ENCODE results near the gene AMN1.

The AMN1 gene

DNA sequence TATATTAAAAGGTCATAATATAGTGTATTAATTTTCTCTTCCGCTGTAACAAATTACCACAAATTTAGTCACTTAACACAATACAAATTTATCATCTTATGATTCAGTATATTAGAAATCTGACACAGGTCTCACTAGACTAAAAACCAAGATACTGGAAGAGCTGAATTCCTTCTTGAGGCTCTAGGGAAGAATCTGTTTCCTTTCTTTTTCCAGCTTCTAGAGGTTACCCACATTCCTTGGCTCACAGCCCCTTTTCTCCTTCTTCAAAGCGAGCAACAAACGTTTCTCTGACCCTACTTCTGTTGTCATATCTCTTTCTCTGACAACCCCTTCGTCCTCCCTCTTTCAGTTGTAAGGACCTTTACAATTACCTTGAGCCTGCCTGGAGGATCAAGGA lies 43.4 kb upstream of the AMN1 start:
- Histone ChIP-seq H3K9me3 (ENCODE audit: control insufficient read depth, insufficient read depth, low read depth, low read length) (no peaks in the 10 kb centered on the region), H3K36me3 (ENCODE audit: control insufficient read depth in 2 of 2, insufficient read depth in 1 of 2, low read length in 2 of 2) (no peaks in the 10 kb centered on the region), H3K27ac (ENCODE audit: extremely low read depth, low read depth, low read length) (no peak overlapping the region), H3K4me3 (ENCODE audit: low read depth, low read length) (no peak overlapping the region), H3K4me1 (ENCODE audit: control insufficient read depth, insufficient read depth, low read length) (no peaks in the 10 kb centered on the region)
- POLR2A ChIA-PET: no interaction called here
- CTCF ChIA-PET: interaction anchor here (0.6 to 0.9 kb wide), 2 partner anchors 20 to 25 kb away, joined by 3 read pairs; a partner anchor contains a TSS
- TF ChIP-seq, protein P1, sequence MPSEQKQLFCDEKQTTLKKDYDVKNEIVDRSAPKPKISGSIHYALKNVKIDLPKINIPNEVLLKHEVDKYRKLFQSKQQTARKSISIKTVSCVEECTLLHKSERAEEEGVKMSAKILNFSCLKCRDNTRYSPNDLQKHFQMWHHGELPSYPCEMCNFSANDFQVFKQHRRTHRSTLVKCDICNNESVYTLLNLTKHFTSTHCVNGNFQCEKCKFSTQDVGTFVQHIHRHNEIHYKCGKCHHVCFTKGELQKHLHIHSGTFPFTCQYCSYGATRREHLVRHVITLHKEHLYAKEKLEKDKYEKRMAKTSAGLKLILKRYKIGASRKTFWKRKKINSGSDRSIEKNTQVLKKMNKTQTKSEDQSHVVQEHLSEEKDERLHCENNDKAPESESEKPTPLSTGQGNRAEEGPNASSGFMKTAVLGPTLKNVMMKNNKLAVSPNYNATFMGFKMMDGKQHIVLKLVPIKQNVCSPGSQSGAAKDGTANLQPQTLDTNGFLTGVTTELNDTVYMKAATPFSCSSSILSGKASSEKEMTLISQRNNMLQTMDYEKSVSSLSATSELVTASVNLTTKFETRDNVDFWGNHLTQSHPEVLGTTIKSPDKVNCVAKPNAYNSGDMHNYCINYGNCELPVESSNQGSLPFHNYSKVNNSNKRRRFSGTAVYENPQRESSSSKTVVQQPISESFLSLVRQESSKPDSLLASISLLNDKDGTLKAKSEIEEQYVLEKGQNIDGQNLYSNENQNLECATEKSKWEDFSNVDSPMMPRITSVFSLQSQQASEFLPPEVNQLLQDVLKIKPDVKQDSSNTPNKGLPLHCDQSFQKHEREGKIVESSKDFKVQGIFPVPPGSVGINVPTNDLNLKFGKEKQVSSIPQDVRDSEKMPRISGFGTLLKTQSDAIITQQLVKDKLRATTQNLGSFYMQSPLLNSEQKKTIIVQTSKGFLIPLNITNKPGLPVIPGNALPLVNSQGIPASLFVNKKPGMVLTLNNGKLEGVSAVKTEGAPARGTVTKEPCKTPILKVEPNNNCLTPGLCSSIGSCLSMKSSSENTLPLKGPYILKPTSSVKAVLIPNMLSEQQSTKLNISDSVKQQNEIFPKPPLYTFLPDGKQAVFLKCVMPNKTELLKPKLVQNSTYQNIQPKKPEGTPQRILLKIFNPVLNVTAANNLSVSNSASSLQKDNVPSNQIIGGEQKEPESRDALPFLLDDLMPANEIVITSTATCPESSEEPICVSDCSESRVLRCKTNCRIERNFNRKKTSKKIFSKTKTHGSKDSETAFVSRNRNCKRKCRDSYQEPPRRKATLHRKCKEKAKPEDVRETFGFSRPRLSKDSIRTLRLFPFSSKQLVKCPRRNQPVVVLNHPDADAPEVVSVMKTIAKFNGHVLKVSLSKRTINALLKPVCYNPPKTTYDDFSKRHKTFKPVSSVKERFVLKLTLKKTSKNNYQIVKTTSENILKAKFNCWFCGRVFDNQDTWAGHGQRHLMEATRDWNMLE (tag by site-specific recombination; conservative IDR thresholded peaks at IDR 0.05; ENCODE audit: low read depth): no peak
- TF ChIP-seq GLIS1 (tag by site-specific recombination; IDR thresholded peaks at IDR 0.05) (no peak), ZNF354C (tag by site-specific recombination; IDR thresholded peaks at IDR 0.05; ENCODE audit: borderline replicate concordance, low read depth) (no peak), ZNF707 (tag by site-specific recombination; IDR thresholded peaks at IDR 0.05) (no peak), ZNF624 (tag by site-specific recombination; IDR thresholded peaks at IDR 0.05) (no peak)

DNA sequence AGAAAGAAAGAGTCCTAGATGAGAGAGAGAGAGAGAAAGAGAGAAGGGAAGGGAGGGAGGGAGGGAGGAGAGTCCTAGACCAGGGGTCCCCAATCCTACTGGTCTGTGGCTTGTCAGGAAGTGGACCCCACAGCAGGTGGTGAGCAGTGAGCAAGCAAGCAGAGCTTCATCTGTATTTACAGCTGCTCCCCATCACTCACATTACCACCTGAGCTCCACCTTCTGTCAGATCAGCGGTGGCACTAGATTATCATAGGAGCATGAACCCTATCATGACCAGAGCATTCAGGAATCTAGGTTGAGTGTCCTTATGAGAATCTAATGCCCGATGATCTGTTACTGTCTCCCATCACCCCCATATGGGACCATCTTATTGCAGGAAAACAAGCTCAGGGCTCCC lies 39.2 kb upstream of the AMN1 start:
- Histone ChIP-seq H3K4me1 (ENCODE audit: control insufficient read depth, insufficient read depth, low read length) (no peaks in the 10 kb centered on the region), H3K9me3 (ENCODE audit: control insufficient read depth, insufficient read depth, low read depth, low read length) (no peaks in the 10 kb centered on the region), H3K4me3 (ENCODE audit: low read depth, low read length) (no peak overlapping the region), H3K36me3 (ENCODE audit: control insufficient read depth in 2 of 2, insufficient read depth in 1 of 2, low read length in 2 of 2) (no peaks in the 10 kb centered on the region), H3K27ac (ENCODE audit: extremely low read depth, low read depth, low read length) (no peak overlapping the region)
- ChIA-PET POLR2A (interaction anchor here (0.9 kb wide), 1 partner anchor 19 kb away, joined by 3 read pairs; no protein-coding TSS in a partner anchor), CTCF (no interaction called here)
- TF ChIP-seq, protein P2, sequence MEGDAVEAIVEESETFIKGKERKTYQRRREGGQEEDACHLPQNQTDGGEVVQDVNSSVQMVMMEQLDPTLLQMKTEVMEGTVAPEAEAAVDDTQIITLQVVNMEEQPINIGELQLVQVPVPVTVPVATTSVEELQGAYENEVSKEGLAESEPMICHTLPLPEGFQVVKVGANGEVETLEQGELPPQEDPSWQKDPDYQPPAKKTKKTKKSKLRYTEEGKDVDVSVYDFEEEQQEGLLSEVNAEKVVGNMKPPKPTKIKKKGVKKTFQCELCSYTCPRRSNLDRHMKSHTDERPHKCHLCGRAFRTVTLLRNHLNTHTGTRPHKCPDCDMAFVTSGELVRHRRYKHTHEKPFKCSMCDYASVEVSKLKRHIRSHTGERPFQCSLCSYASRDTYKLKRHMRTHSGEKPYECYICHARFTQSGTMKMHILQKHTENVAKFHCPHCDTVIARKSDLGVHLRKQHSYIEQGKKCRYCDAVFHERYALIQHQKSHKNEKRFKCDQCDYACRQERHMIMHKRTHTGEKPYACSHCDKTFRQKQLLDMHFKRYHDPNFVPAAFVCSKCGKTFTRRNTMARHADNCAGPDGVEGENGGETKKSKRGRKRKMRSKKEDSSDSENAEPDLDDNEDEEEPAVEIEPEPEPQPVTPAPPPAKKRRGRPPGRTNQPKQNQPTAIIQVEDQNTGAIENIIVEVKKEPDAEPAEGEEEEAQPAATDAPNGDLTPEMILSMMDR (tag by site-specific recombination; IDR thresholded peaks at IDR 0.05): no peak
- TF ChIP-seq GLIS2 (tag by site-specific recombination; IDR thresholded peaks at IDR 0.05) (no peak), ZNF610 (tag by site-specific recombination; IDR thresholded peaks at IDR 0.05; ENCODE audit: borderline replicate concordance) (peak; percentile 96)

DNA sequence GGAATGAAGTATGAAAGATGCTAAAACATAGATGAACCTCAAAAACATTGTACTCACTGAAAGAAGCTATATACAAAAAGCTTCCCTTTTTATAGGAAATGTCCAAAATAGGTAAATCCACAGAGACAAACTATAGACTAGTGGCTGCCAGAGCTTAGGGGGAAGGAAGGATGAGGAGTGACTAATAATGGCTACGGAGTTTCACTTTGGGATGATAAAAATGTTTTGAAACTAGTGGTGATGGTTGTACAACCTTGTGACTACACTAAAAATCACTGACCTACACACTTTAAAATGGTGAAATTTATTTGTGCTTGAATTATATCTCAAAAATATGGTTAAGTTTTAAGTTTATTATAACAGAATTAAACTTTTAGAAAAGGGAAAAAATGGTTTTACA lies 37.1 kb upstream of the AMN1 start:
- H3K36me3 ChIP-seq (ENCODE audit: control insufficient read depth in 2 of 2, insufficient read depth in 1 of 2, low read length in 2 of 2): no peaks in the 10 kb centered on the region
- no peaks in the 10 kb centered on the region for H3K9me3 ChIP-seq (ENCODE audit: control insufficient read depth, insufficient read depth, low read depth, low read length)
- no peaks in the 10 kb centered on the region for H3K4me1 ChIP-seq (ENCODE audit: control insufficient read depth, insufficient read depth, low read length)
- POLR2A ChIA-PET: no interaction called here
- H3K4me3 ChIP-seq (ENCODE audit: low read depth, low read length): no peak overlapping the region
- no peak overlapping the region for H3K27ac ChIP-seq (ENCODE audit: extremely low read depth, low read depth, low read length)
- CTCF ChIA-PET: interaction anchor here (0.6 kb wide), 1 partner anchor 306 kb away, joined by 4 read pairs; no protein-coding TSS in a partner anchor
- TF ChIP-seq ZNF433 (tag by site-specific recombination; IDR thresholded peaks at IDR 0.05; ENCODE audit: low read depth) (no peak), GLIS2 (tag by site-specific recombination; IDR thresholded peaks at IDR 0.05) (no peak), ZBTB1 (tag by site-specific recombination; IDR thresholded peaks at IDR 0.05) (no peak), ZNF473 (tag by site-specific recombination; IDR thresholded peaks at IDR 0.05) (no peak), MZF1 (tag by site-specific recombination; IDR thresholded peaks at IDR 0.05; ENCODE audit: borderline replicate concordance) (no peak)
- TF ChIP-seq, protein P3, sequence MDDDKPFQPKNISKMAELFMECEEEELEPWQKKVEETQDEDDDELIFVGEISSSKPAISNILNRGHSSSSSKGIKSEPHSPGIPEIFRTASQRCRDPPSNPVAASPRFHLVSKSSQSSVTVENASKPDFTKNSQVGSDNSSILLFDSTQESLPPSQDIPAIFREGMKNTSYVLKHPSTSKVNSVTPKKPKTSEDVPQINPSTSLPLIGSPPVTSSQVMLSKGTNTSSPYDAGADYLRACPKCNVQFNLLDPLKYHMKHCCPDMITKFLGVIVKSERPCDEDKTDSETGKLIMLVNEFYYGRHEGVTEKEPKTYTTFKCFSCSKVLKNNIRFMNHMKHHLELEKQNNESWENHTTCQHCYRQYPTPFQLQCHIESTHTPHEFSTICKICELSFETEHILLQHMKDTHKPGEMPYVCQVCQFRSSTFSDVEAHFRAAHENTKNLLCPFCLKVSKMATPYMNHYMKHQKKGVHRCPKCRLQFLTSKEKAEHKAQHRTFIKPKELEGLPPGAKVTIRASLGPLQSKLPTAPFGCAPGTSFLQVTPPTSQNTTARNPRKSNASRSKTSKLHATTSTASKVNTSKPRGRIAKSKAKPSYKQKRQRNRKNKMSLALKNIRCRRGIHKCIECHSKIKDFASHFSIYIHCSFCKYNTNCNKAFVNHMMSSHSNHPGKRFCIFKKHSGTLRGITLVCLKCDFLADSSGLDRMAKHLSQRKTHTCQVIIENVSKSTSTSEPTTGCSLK (tag by site-specific recombination; IDR thresholded peaks at IDR 0.05): no peak
- TF ChIP-seq, protein P4, sequence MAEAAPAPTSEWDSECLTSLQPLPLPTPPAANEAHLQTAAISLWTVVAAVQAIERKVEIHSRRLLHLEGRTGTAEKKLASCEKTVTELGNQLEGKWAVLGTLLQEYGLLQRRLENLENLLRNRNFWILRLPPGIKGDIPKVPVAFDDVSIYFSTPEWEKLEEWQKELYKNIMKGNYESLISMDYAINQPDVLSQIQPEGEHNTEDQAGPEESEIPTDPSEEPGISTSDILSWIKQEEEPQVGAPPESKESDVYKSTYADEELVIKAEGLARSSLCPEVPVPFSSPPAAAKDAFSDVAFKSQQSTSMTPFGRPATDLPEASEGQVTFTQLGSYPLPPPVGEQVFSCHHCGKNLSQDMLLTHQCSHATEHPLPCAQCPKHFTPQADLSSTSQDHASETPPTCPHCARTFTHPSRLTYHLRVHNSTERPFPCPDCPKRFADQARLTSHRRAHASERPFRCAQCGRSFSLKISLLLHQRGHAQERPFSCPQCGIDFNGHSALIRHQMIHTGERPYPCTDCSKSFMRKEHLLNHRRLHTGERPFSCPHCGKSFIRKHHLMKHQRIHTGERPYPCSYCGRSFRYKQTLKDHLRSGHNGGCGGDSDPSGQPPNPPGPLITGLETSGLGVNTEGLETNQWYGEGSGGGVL (tag by site-specific recombination; IDR thresholded peaks at IDR 0.05): no peak
- TF ChIP-seq, protein P5, sequence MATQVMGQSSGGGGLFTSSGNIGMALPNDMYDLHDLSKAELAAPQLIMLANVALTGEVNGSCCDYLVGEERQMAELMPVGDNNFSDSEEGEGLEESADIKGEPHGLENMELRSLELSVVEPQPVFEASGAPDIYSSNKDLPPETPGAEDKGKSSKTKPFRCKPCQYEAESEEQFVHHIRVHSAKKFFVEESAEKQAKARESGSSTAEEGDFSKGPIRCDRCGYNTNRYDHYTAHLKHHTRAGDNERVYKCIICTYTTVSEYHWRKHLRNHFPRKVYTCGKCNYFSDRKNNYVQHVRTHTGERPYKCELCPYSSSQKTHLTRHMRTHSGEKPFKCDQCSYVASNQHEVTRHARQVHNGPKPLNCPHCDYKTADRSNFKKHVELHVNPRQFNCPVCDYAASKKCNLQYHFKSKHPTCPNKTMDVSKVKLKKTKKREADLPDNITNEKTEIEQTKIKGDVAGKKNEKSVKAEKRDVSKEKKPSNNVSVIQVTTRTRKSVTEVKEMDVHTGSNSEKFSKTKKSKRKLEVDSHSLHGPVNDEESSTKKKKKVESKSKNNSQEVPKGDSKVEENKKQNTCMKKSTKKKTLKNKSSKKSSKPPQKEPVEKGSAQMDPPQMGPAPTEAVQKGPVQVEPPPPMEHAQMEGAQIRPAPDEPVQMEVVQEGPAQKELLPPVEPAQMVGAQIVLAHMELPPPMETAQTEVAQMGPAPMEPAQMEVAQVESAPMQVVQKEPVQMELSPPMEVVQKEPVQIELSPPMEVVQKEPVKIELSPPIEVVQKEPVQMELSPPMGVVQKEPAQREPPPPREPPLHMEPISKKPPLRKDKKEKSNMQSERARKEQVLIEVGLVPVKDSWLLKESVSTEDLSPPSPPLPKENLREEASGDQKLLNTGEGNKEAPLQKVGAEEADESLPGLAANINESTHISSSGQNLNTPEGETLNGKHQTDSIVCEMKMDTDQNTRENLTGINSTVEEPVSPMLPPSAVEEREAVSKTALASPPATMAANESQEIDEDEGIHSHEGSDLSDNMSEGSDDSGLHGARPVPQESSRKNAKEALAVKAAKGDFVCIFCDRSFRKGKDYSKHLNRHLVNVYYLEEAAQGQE (tag by site-specific recombination; IDR thresholded peaks at IDR 0.05): no peak
